ENCODE measurements around the gene TMEM238.

The TMEM238 gene

GRCh38 chr19:55373306-55373992 lies 10.6 kb downstream of the TMEM238 start:
- Histone ChIP-seq H3K4me1 (ENCODE audit: control insufficient read depth in 1 of 2, insufficient read depth in 2 of 2, low read length in 2 of 2) (peaks cover 0 to 20% of the 10 kb centered on the region in 2 donors), H3K9me3 (ENCODE audit: control insufficient read depth in 1 of 2, low read length in 2 of 2) (no peaks in the 10 kb centered on the region), H3K27ac (ENCODE audit: low read length) (no peak overlapping the region), H3K36me3 (ENCODE audit: control insufficient read depth in 1 of 2, insufficient read depth in 2 of 2, low read length in 2 of 2) (no peaks in the 10 kb centered on the region), H3K4me3 (ENCODE audit: low read depth in 1 of 2, low read length in 2 of 2) (no peak overlapping the region), H3K27me3 (ENCODE audit: low read depth, low read length) (peaks cover 49% of the 10 kb centered on the region)

GRCh38 chr19:55372316-55373081 lies 11.6 kb downstream of the TMEM238 start:
- peaks cover 46% of the 10 kb centered on the region for H3K27me3 ChIP-seq (ENCODE audit: low read depth, low read length)
- peaks cover 0 to 15% of the 10 kb centered on the region in 2 donors for H3K4me1 ChIP-seq (ENCODE audit: control insufficient read depth in 1 of 2, insufficient read depth in 2 of 2, low read length in 2 of 2)
- H3K27ac ChIP-seq (ENCODE audit: low read length): no peak overlapping the region
- H3K9me3 ChIP-seq (ENCODE audit: control insufficient read depth in 1 of 2, low read length in 2 of 2): no peaks in the 10 kb centered on the region
- no peaks in the 10 kb centered on the region for H3K36me3 ChIP-seq (ENCODE audit: control insufficient read depth in 1 of 2, insufficient read depth in 2 of 2, low read length in 2 of 2)
- no peak overlapping the region for H3K4me3 ChIP-seq (ENCODE audit: low read depth in 1 of 2, low read length in 2 of 2)

GRCh38 chr19:55370305-55370988 lies 13.6 kb downstream of the TMEM238 start, which contains the start of gene IL11:
Gene IL11 (minus strand): TSS chr19:55370463. CDS start chr19:55370310, 153 bp downstream.
- no peaks in the 10 kb centered on the region for H3K9me3 ChIP-seq (ENCODE audit: control insufficient read depth in 1 of 2, low read length in 2 of 2)
- H3K36me3 ChIP-seq (ENCODE audit: control insufficient read depth in 1 of 2, insufficient read depth in 2 of 2, low read length in 2 of 2): no peaks in the 10 kb centered on the region
- H3K4me3 ChIP-seq (ENCODE audit: low read depth in 1 of 2, low read length in 2 of 2): peak within 1 kb of the TSS in 1 of 2 donors; percentile 49
- H3K4me1 ChIP-seq (ENCODE audit: control insufficient read depth in 1 of 2, insufficient read depth in 2 of 2, low read length in 2 of 2): peaks cover 0 to 15% of the 10 kb centered on the region in 2 donors
- H3K27ac ChIP-seq (ENCODE audit: low read length): no peak within 1 kb of the TSS
- H3K27me3 ChIP-seq (ENCODE audit: low read depth, low read length): peaks cover 45% of the 10 kb centered on the region

- no peaks in the 10 kb centered on the region for H3K9me3 ChIP-seq (ENCODE audit: control insufficient read depth in 1 of 2, low read length in 2 of 2)
- H3K4me3 ChIP-seq (ENCODE audit: low read depth in 1 of 2, low read length in 2 of 2): peak overlapping the region in 1 of 2 donors; percentile 49
- H3K27ac ChIP-seq (ENCODE audit: low read length): no peak overlapping the region
- peaks cover 46% of the 10 kb centered on the region for H3K27me3 ChIP-seq (ENCODE audit: low read depth, low read length)
- H3K4me1 ChIP-seq (ENCODE audit: control insufficient read depth in 1 of 2, insufficient read depth in 2 of 2, low read length in 2 of 2): peaks cover 0 to 15% of the 10 kb centered on the region in 2 donors
- H3K36me3 ChIP-seq (ENCODE audit: control insufficient read depth in 1 of 2, insufficient read depth in 2 of 2, low read length in 2 of 2): no peaks in the 10 kb centered on the region
Observed at GRCh38 chr19:55369653-55370304, 14.3 kb downstream of the TMEM238 start.

- Histone ChIP-seq H3K4me1 (ENCODE audit: control insufficient read depth in 1 of 2, insufficient read depth in 2 of 2, low read length in 2 of 2) (peaks cover 0 to 15% of the 10 kb centered on the region in 2 donors), H3K27me3 (ENCODE audit: low read depth, low read length) (peaks cover 45% of the 10 kb centered on the region), H3K9me3 (ENCODE audit: control insufficient read depth in 1 of 2, low read length in 2 of 2) (no peaks in the 10 kb centered on the region), H3K36me3 (ENCODE audit: control insufficient read depth in 1 of 2, insufficient read depth in 2 of 2, low read length in 2 of 2) (no peaks in the 10 kb centered on the region), H3K27ac (ENCODE audit: low read length) (no peak overlapping the region), H3K4me3 (ENCODE audit: low read depth in 1 of 2, low read length in 2 of 2) (no peak overlapping the region)
Observed at GRCh38 chr19:55368701-55369563, 15.2 kb downstream of the TMEM238 start.

GRCh38 chr19:55368106-55368505 lies 16.0 kb downstream of the TMEM238 start:
- no peak overlapping the region for H3K4me3 ChIP-seq (ENCODE audit: low read depth in 1 of 2, low read length in 2 of 2)
- H3K9me3 ChIP-seq (ENCODE audit: control insufficient read depth in 1 of 2, low read length in 2 of 2): no peaks in the 10 kb centered on the region
- H3K27ac ChIP-seq (ENCODE audit: low read length): no peak overlapping the region
- H3K27me3 ChIP-seq (ENCODE audit: low read depth, low read length): peaks cover 39% of the 10 kb centered on the region
- H3K4me1 ChIP-seq (ENCODE audit: control insufficient read depth in 1 of 2, insufficient read depth in 2 of 2, low read length in 2 of 2): peaks cover 0 to 15% of the 10 kb centered on the region in 2 donors
- no peaks in the 10 kb centered on the region for H3K36me3 ChIP-seq (ENCODE audit: control insufficient read depth in 1 of 2, insufficient read depth in 2 of 2, low read length in 2 of 2)

- H3K4me1 ChIP-seq (ENCODE audit: control insufficient read depth in 1 of 2, insufficient read depth in 2 of 2, low read length in 2 of 2): peaks cover 0 to 15% of the 10 kb centered on the region in 2 donors
- peaks cover 28% of the 10 kb centered on the region for H3K27me3 ChIP-seq (ENCODE audit: low read depth, low read length)
- no peak overlapping the region for H3K4me3 ChIP-seq (ENCODE audit: low read depth in 1 of 2, low read length in 2 of 2)
- no peaks in the 10 kb centered on the region for H3K36me3 ChIP-seq (ENCODE audit: control insufficient read depth in 1 of 2, insufficient read depth in 2 of 2, low read length in 2 of 2)
- no peaks in the 10 kb centered on the region for H3K9me3 ChIP-seq (ENCODE audit: control insufficient read depth in 1 of 2, low read length in 2 of 2)
- H3K27ac ChIP-seq (ENCODE audit: low read length): no peak overlapping the region
Observed at GRCh38 chr19:55366790-55367189, 17.3 kb downstream of the TMEM238 start.

GRCh38 chr19:55365964-55366363 lies 18.1 kb downstream of the TMEM238 start:
- Histone ChIP-seq H3K36me3 (ENCODE audit: control insufficient read depth in 1 of 2, insufficient read depth in 2 of 2, low read length in 2 of 2) (no peaks in the 10 kb centered on the region), H3K27ac (ENCODE audit: low read length) (no peak overlapping the region), H3K4me1 (ENCODE audit: control insufficient read depth in 1 of 2, insufficient read depth in 2 of 2, low read length in 2 of 2) (peaks cover 0 to 15% of the 10 kb centered on the region in 2 donors), H3K9me3 (ENCODE audit: control insufficient read depth in 1 of 2, low read length in 2 of 2) (no peaks in the 10 kb centered on the region), H3K4me3 (ENCODE audit: low read depth in 1 of 2, low read length in 2 of 2) (no peak overlapping the region), H3K27me3 (ENCODE audit: low read depth, low read length) (peaks cover 24% of the 10 kb centered on the region)

- no peaks in the 10 kb centered on the region for H3K36me3 ChIP-seq (ENCODE audit: control insufficient read depth in 1 of 2, insufficient read depth in 2 of 2, low read length in 2 of 2)
- peaks cover 0 to 15% of the 10 kb centered on the region in 2 donors for H3K4me1 ChIP-seq (ENCODE audit: control insufficient read depth in 1 of 2, insufficient read depth in 2 of 2, low read length in 2 of 2)
- H3K27me3 ChIP-seq (ENCODE audit: low read depth, low read length): peaks cover 18% of the 10 kb centered on the region
- H3K27ac ChIP-seq (ENCODE audit: low read length): no peak overlapping the region
- H3K9me3 ChIP-seq (ENCODE audit: control insufficient read depth in 1 of 2, low read length in 2 of 2): no peaks in the 10 kb centered on the region
- H3K4me3 ChIP-seq (ENCODE audit: low read depth in 1 of 2, low read length in 2 of 2): no peak overlapping the region
Observed at GRCh38 chr19:55365245-55365644, 18.8 kb downstream of the TMEM238 start.

- no peaks in the 10 kb centered on the region for H3K4me1 ChIP-seq (ENCODE audit: control insufficient read depth in 1 of 2, insufficient read depth in 2 of 2, low read length in 2 of 2)
- H3K4me3 ChIP-seq (ENCODE audit: low read depth in 1 of 2, low read length in 2 of 2): no peak within 1 kb of the TSS
- H3K36me3 ChIP-seq (ENCODE audit: control insufficient read depth in 1 of 2, insufficient read depth in 2 of 2, low read length in 2 of 2): no peaks in the 10 kb centered on the region
- no peak within 1 kb of the TSS for H3K27ac ChIP-seq (ENCODE audit: low read length)
- H3K27me3 ChIP-seq (ENCODE audit: low read depth, low read length): peaks cover 3% of the 10 kb centered on the region
- H3K9me3 ChIP-seq (ENCODE audit: control insufficient read depth in 1 of 2, low read length in 2 of 2): no peaks in the 10 kb centered on the region
Observed at GRCh38 chr19:55362990-55363716, 20.9 kb downstream of the TMEM238 start, which contains the start of gene GARIN5B. Gene GARIN5B (minus strand): TSS chr19:55363260. CDS start chr19:55363066, 194 bp downstream.

Measured in muscle layer of duodenum (tissue), 2 donors.